ENCODE results near the gene SELENON. TPM values are rescaled to one million over a fixed set of nuclear protein-coding genes. Genes with fewer than 3 reads are reported as not detected.

Gene SELENON
- polyA plus RNA-seq, 1 experiment = 39.9 TPM

- TF ChIP-seq, protein P1, sequence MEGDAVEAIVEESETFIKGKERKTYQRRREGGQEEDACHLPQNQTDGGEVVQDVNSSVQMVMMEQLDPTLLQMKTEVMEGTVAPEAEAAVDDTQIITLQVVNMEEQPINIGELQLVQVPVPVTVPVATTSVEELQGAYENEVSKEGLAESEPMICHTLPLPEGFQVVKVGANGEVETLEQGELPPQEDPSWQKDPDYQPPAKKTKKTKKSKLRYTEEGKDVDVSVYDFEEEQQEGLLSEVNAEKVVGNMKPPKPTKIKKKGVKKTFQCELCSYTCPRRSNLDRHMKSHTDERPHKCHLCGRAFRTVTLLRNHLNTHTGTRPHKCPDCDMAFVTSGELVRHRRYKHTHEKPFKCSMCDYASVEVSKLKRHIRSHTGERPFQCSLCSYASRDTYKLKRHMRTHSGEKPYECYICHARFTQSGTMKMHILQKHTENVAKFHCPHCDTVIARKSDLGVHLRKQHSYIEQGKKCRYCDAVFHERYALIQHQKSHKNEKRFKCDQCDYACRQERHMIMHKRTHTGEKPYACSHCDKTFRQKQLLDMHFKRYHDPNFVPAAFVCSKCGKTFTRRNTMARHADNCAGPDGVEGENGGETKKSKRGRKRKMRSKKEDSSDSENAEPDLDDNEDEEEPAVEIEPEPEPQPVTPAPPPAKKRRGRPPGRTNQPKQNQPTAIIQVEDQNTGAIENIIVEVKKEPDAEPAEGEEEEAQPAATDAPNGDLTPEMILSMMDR (IDR thresholded peaks at IDR 0.05; ENCODE audit: insufficient read depth, low read depth, low read length) = no peak
- Histone ChIP-seq H3K36me3 (ENCODE audit: control insufficient read depth, insufficient read depth, low read length) (no peaks in the 10 kb centered on the region), H3K27me3 (ENCODE audit: control insufficient read depth, insufficient read depth, low read length) (no peaks in the 10 kb centered on the region), H3K4me3 (ENCODE audit: low read depth, low read length) (no peak overlapping the region)
- ChIA-PET CTCF (interaction anchor here (1.0 kb wide), 1 partner anchor 9 kb away, joined by 3 read pairs; no protein-coding TSS in a partner anchor), POLR2A (no interaction called here)
- DNase-seq (ENCODE audit: low read depth) = no peak
These were observed 17.3 kb upstream of the SELENON start for GRCh38 chr1:25782608-25783201.

- no peak overlapping the region for H3K4me3 ChIP-seq (ENCODE audit: low read depth, low read length)
- CTCF ChIA-PET = interaction anchor here (1.2 to 1.6 kb wide), 4 partner anchors 9 to 176 kb away, joined by 3 to 4 read pairs (median 4); no protein-coding TSS in a partner anchor
- no peaks in the 10 kb centered on the region for H3K36me3 ChIP-seq (ENCODE audit: control insufficient read depth, insufficient read depth, low read length)
- TF ChIP-seq, protein P1 (IDR thresholded peaks at IDR 0.05; ENCODE audit: insufficient read depth, low read depth, low read length) = no peak
- no peaks in the 10 kb centered on the region for H3K27me3 ChIP-seq (ENCODE audit: control insufficient read depth, insufficient read depth, low read length)
- POLR2A ChIA-PET = interaction anchor here (0.7 kb wide), 1 partner anchor 10 kb away, joined by 6 read pairs; no protein-coding TSS in a partner anchor
- DNase-seq (ENCODE audit: low read depth) = no peak
These were observed 15.4 kb upstream of the SELENON start for GRCh38 chr1:25784575-25785051.

GRCh38 chr1:25785333-25786067 is 14.5 kb upstream of the SELENON start:
- POLR2A ChIA-PET = interaction anchor here (0.7 kb wide), 1 partner anchor 9 kb away, joined by 6 read pairs; no protein-coding TSS in a partner anchor
- no peak overlapping the region for H3K4me3 ChIP-seq (ENCODE audit: low read depth, low read length)
- no peaks in the 10 kb centered on the region for H3K36me3 ChIP-seq (ENCODE audit: control insufficient read depth, insufficient read depth, low read length)
- TF ChIP-seq, protein P1 (IDR thresholded peaks at IDR 0.05; ENCODE audit: insufficient read depth, low read depth, low read length) = no peak
- CTCF ChIA-PET = interaction anchor here (1.2 to 1.6 kb wide), 5 partner anchors 8 to 177 kb away, joined by 3 to 4 read pairs (median 3); no protein-coding TSS in a partner anchor
- H3K27me3 ChIP-seq (ENCODE audit: control insufficient read depth, insufficient read depth, low read length) = peaks cover 2% of the 10 kb centered on the region; the same call in 1 of the 2 replicates
- no peak for DNase-seq (ENCODE audit: low read depth)

GRCh38 chr1:25786887-25787759 is 12.9 kb upstream of the SELENON start:
- TF ChIP-seq, protein P1 (IDR thresholded peaks at IDR 0.05; ENCODE audit: insufficient read depth, low read depth, low read length) = no peak
- POLR2A ChIA-PET = no interaction called here
- DNase-seq (ENCODE audit: low read depth) = no peak

More at GRCh38 chr1:25786887-25787759, 12.9 kb upstream of the SELENON start:
- no peaks in the 10 kb centered on the region for H3K36me3 ChIP-seq (ENCODE audit: control insufficient read depth, insufficient read depth, low read length)
- peaks cover 8% of the 10 kb centered on the region for H3K27me3 ChIP-seq (ENCODE audit: control insufficient read depth, insufficient read depth, low read length)
- no peak overlapping the region for H3K4me3 ChIP-seq (ENCODE audit: low read depth, low read length)
- CTCF ChIA-PET = interaction anchor here (0.5 to 2.6 kb wide), 10 partner anchors 9 to 220 kb away, joined by 3 to 20 read pairs (median 3); no protein-coding TSS in a partner anchor
